ENCODE data around the gene PIERCE2. TPM values are rescaled to one million over a fixed set of nuclear protein-coding genes. Genes with fewer than 3 reads are reported as not detected.

The PIERCE2 gene, protein sequence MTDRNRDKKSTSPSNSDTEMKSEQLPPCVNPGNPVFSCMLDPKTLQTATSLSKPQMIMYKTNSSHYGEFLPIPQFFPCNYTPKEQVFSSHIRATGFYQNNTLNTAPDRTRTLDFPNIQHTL
- 30.2 and 33.0 TPM in 2 replicates for polyA plus RNA-seq

DNA sequence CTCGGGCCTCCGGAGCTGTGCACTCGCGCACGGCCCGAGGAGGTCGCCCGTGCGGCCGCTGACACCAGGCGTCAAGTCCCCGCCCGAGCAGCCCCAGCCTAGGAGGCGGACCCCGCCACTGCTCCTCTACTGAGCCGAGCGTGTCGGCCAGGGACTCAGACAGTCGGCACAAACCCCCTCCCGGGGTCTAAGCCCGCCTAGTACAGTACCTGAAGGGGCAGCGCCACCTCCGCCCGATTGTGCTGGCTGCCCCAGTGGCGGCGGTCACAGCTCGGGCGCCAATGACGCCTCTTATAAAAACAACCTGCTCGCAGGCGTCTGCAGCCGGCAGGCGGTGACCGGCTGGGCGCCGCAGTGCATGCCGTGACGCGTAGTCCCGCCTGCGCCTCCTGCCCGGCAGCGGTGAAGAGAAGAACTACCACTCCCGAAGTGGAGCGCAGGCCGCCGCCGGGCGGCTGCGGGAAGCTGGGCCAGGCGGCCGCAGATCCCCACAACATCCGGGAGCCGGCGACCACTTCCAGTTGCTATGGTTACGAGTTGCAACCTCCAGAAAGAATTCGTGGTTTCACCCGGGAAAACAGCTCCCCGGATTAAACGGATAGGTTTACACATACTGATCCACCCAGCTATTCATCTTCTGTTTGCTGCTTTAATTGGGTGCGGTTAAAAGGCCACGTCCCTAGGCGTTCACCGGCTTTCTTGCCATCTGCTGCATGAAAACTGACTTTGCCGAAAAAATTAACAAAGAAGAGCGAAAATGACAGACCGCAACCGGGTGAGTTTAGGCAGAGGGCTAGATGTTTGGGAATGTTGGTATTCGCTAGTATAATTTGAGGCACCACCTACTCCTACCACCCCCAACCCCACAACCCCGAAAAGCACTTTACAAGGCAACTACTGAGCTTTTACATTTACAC lies at the start of gene PIERCE2, which contains the start of gene CCPG1:
Gene PIERCE2, plus strand, starts transcription at position 484 of the 917 bp plus-strand sequence. Its CDS starts 274 bp downstream, at position 758.
Gene CCPG1, minus strand, starts transcription at position 348 of the 917 bp plus-strand sequence. CDS start 18,935 bp downstream, outside the sequence.

Other genes with a start within 250 kb of the PIERCE2 start
- gene RSL24D1, start 211.6 kb upstream of the PIERCE2 start, polyA plus RNA-seq = 182 and 194 TPM in 2 replicates
- gene RAB27A, start 118.7 kb upstream of the PIERCE2 start, polyA plus RNA-seq = 4.9 and 5.6 TPM in 2 replicates
- gene PIGBOS1, start 89.4 kb upstream of the PIERCE2 start, polyA plus RNA-seq = 35.2 and 44.2 TPM in 2 replicates
- 25.1 and 37.9 TPM in 2 replicates for gene PIGB, start 89.3 kb upstream of the PIERCE2 start, polyA plus RNA-seq
- 212 and 225 TPM in 2 replicates for gene CCPG1, start 136 bp upstream of the PIERCE2 start, polyA plus RNA-seq
- 7.7 and 10.3 TPM in 2 replicates for gene DNAAF4, start 99.7 kb downstream of the PIERCE2 start, polyA plus RNA-seq
- gene PYGO1, start 179.8 kb downstream of the PIERCE2 start, polyA plus RNA-seq = 2.4 and 4.0 TPM in 2 replicates

All from Purkinje cell (primary cell).